Measurements from ENCODE around the gene MSANTD1.

DNA sequence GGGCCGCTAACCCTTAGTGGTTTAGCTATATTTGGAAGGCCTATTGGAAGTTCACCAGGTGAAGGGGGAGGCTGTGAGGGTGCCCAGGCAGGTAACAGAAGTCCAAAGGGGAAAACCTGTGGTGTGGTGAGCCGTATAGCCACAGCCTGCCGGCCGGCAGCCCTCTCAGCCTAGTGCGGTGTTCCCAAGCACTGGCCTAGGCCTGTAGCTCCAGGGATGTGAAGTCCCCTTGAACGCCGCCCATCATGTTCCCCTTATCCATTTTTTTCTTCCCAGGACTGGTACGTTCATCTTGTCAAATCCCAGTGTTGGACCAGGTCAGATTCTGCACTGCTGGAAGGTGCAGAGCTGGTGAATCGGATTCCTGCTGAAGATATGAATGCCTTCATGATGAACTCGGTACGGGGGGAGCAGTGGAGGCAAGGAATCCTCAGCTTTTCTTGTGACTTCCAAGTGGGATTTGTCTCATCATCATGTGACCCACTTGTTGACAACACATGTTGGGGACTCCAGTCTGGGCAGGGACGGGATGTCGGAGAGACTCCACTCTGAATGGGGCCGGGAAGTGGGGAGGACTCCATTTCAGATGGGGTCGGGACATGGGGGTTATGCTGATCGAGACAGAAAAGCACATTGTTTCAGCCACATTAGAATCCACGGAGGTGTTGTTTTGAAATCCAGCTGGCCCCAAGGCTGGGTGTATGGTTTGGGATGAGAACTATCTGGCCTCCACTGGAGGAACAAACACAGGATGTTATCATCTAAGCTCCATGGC, 39.2 kb upstream of the MSANTD1 start:
- TF ChIP-seq, protein P1, sequence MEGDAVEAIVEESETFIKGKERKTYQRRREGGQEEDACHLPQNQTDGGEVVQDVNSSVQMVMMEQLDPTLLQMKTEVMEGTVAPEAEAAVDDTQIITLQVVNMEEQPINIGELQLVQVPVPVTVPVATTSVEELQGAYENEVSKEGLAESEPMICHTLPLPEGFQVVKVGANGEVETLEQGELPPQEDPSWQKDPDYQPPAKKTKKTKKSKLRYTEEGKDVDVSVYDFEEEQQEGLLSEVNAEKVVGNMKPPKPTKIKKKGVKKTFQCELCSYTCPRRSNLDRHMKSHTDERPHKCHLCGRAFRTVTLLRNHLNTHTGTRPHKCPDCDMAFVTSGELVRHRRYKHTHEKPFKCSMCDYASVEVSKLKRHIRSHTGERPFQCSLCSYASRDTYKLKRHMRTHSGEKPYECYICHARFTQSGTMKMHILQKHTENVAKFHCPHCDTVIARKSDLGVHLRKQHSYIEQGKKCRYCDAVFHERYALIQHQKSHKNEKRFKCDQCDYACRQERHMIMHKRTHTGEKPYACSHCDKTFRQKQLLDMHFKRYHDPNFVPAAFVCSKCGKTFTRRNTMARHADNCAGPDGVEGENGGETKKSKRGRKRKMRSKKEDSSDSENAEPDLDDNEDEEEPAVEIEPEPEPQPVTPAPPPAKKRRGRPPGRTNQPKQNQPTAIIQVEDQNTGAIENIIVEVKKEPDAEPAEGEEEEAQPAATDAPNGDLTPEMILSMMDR (IDR thresholded peaks at IDR 0.05) = no peak
- TF ChIP-seq POLR2A (IDR thresholded peaks at IDR 0.05) = no peak
- no peak for TF ChIP-seq POLR2AphosphoS5 (IDR thresholded peaks at IDR 0.05)
